NCI-H187 treated with DMSO at 0.1 percent for 48 hours (cell line): ENCODE data around the gene HIPK3.
"Not testable (repeated sequence)": the region's sequence is repeated elsewhere in the genome, so short reads cannot be mapped to it uniquely, and the experiment has no call there.

Experiments used
- DNase-seq: peaks from one replicate; lab custom pipeline; 2025; lab: John Stamatoyannopoulos, UW

The HIPK3 gene

GRCh38 chr11:33258631-33259205 is 1.5 kb downstream of the HIPK3 start:
- peak; percentile 68 for DNase-seq

- DNase-seq: no peak
Observed at GRCh38 chr11:33259869-33260268, 2.7 kb downstream of the HIPK3 start.

GRCh38 chr11:33261350-33261749 is 4.2 kb downstream of the HIPK3 start:
- not testable (repeated sequence) for DNase-seq

- DNase-seq: no peak
Observed at GRCh38 chr11:33262011-33262645, 4.9 kb downstream of the HIPK3 start.

- no peak for DNase-seq
Observed at GRCh38 chr11:33263549-33263948, 6.4 kb downstream of the HIPK3 start.

GRCh38 chr11:33264926-33265325 is 7.7 kb downstream of the HIPK3 start:
- no peak for DNase-seq

- no peak for DNase-seq
Observed at GRCh38 chr11:33266393-33267215, 9.4 kb downstream of the HIPK3 start.

- no peak for DNase-seq
Observed at GRCh38 chr11:33268945-33269540, 11.9 kb downstream of the HIPK3 start.

GRCh38 chr11:33269822-33270221 is 12.6 kb downstream of the HIPK3 start:
- no peak for DNase-seq

- no peak for DNase-seq
Observed at GRCh38 chr11:33271059-33271458, 13.9 kb downstream of the HIPK3 start.

- DNase-seq: no peak
Observed at GRCh38 chr11:33272338-33273107, 15.3 kb downstream of the HIPK3 start.

GRCh38 chr11:33273656-33274055 is 16.5 kb downstream of the HIPK3 start:
- DNase-seq: no peak

GRCh38 chr11:33280411-33280810 is 23.2 kb downstream of the HIPK3 start:
- no peak for DNase-seq

GRCh38 chr11:33281758-33282157 is 24.6 kb downstream of the HIPK3 start:
- no peak for DNase-seq

GRCh38 chr11:33284818-33285217 is 27.6 kb downstream of the HIPK3 start:
- DNase-seq: no peak

GRCh38 chr11:33290319-33290718 is 33.1 kb downstream of the HIPK3 start:
- DNase-seq: no peak

- no peak for DNase-seq
Observed at GRCh38 chr11:33291004-33291777, 34.0 kb downstream of the HIPK3 start.

GRCh38 chr11:33292311-33292710 is 35.1 kb downstream of the HIPK3 start:
- no peak for DNase-seq

- DNase-seq: no peak
Observed at GRCh38 chr11:33294224-33294623, 37.0 kb downstream of the HIPK3 start.

GRCh38 chr11:33294797-33295196 is 37.6 kb downstream of the HIPK3 start:
- DNase-seq: no peak

GRCh38 chr11:33296695-33297094 is 39.5 kb downstream of the HIPK3 start:
- no peak for DNase-seq
